ENCODE data around the gene CCM2.
"Not testable (repeated sequence)": the region's sequence is repeated elsewhere in the genome, so short reads cannot be mapped to it uniquely, and the experiment has no call there.

The CCM2 gene

GRCh38 chr7:44994877-44995554 is 5.0 kb upstream of the CCM2 start:
- Histone ChIP-seq H3K4me3 (no peak overlapping the region), H3K27ac (peak overlapping the region in 5 of 21 experiments; percentile 21 to 55 (median 36))

GRCh38 chr7:44995555-44996493 is 4.2 kb upstream of the CCM2 start:
- H3K27ac ChIP-seq = peak overlapping the region in 3 of 21 experiments; percentile 16 to 55 (median 47)
- no peak overlapping the region for H3K4me3 ChIP-seq

GRCh38 chr7:44998153-44998871 is 1.7 kb upstream of the CCM2 start:
- Histone ChIP-seq H3K4me3 (peak overlapping the region in 1 of 7 experiments; percentile 35), H3K27ac (peak overlapping the region in 16 of 21 experiments; percentile 12 to 94 (median 82))

GRCh38 chr7:44999245-45000092 is 532 bp upstream of the CCM2 start:
- Histone ChIP-seq H3K4me3 (peak overlapping the region; percentile 35 to 90 (median 86)), H3K27ac (peak overlapping the region in 20 of 21 experiments; percentile 11 to 94 (median 81))

GRCh38 chr7:45001138-45001694 is 1.2 kb downstream of the CCM2 start:
- H3K27ac ChIP-seq = peak overlapping the region in 16 of 21 experiments; percentile 87 to 98 (median 94)

GRCh38 chr7:45001826-45002225 is 1.8 kb downstream of the CCM2 start:
- Histone ChIP-seq H3K27ac (peak overlapping the region in 7 of 21 experiments; percentile 91 to 98 (median 95)), H3K4me3 (peak overlapping the region in 3 of 7 experiments; percentile 86 to 90 (median 87))

More at GRCh38 chr7:45001138-45001694, 1.2 kb downstream of the CCM2 start:
- H3K4me3 ChIP-seq = peak overlapping the region; percentile 64 to 90 (median 87)

GRCh38 chr7:45003789-45004188 is 3.8 kb downstream of the CCM2 start:
- no peak overlapping the region for H3K4me3 ChIP-seq

GRCh38 chr7:45007106-45007505 is 7.1 kb downstream of the CCM2 start:
- H3K27ac ChIP-seq = no peak overlapping the region

More at GRCh38 chr7:45003789-45004188, 3.8 kb downstream of the CCM2 start:
- no peak overlapping the region for H3K27ac ChIP-seq

GRCh38 chr7:45007571-45008328 is 7.7 kb downstream of the CCM2 start:
- no peak overlapping the region for H3K4me3 ChIP-seq
- H3K27ac ChIP-seq = no peak overlapping the region

More at GRCh38 chr7:45007106-45007505, 7.1 kb downstream of the CCM2 start:
- H3K4me3 ChIP-seq = no peak overlapping the region

- H3K27ac ChIP-seq = no peak overlapping the region
- no peak overlapping the region for H3K4me3 ChIP-seq
Measured at GRCh38 chr7:45013465-45013967, 13.5 kb downstream of the CCM2 start.

GRCh38 chr7:45015313-45015712 is 15.3 kb downstream of the CCM2 start:
- H3K4me3 ChIP-seq = no peak overlapping the region
- H3K27ac ChIP-seq = no peak overlapping the region

GRCh38 chr7:45017253-45017652 is 17.3 kb downstream of the CCM2 start:
- Histone ChIP-seq H3K4me3 (no peak overlapping the region), H3K27ac (no peak overlapping the region)

- no peak overlapping the region for H3K4me3 ChIP-seq
- peak overlapping the region in 1 of 21 experiments; percentile 59 for H3K27ac ChIP-seq
Measured at GRCh38 chr7:45020915-45021314, 20.9 kb downstream of the CCM2 start.

- Histone ChIP-seq H3K27ac (peak overlapping the region in 1 of 21 experiments; percentile 37), H3K4me3 (no peak overlapping the region)
Measured at GRCh38 chr7:45021604-45022296, 21.7 kb downstream of the CCM2 start.

- Histone ChIP-seq H3K4me3 (no peak overlapping the region), H3K27ac (peak overlapping the region in 1 of 21 experiments; percentile 10)
Measured at GRCh38 chr7:45024126-45024744, 24.2 kb downstream of the CCM2 start.

GRCh38 chr7:45025473-45025872 is 25.5 kb downstream of the CCM2 start:
- peak overlapping the region in 7 of 21 experiments; percentile 11 to 99 (median 88) for H3K27ac ChIP-seq
- H3K4me3 ChIP-seq = not testable (repeated sequence)

Data from skin epidermis (tissue), 12 donors.